ENCODE data around the gene APOBEC3H.

DNA sequence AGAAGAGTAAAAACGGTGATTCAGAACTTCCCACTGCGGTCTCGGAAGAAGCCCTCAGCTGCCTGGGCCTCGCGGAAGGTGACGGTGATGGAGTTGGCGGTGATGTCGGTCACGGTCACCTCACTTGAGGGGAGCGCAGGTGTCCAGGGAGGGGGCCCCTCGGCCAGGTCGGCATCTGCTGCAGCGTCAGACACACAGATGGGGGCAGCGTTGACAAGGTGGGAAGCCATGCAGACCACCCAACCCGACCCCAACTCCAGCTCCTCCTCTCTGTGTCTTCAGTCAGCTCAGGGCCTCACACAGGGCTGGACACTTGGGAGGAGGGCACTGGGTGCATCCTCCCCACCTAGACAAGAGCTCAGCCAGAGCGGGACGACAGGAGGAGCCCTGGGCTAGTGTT is 36.8 kb downstream of the APOBEC3H start:
- TF ChIP-seq POLR2A (IDR thresholded peaks at IDR 0.05; ENCODE audit: extremely low read depth, insufficient read length) (no peak), CTCF (IDR thresholded peaks at IDR 0.05; ENCODE audit: low read depth, low read length) (no peak)
